H9 (cell line): Measurements from ENCODE around the gene EP300. TPM values are rescaled to one million over a fixed set of nuclear protein-coding genes. Genes with fewer than 3 reads are reported as not detected.

Experiments used
- DNase-seq: peaks from one replicate; pipeline ENCODE4 v3.0.0-alpha.2; 2017
- H2AFZ ChIP-seq: one replicate; pipeline ENCODE4 v1.6.1; 2013; ENCODE audit warnings: mild to moderate bottlenecking, low read length, control low read depth, moderate library complexity
- H2AK5ac ChIP-seq: 2 replicates; pipeline ENCODE4 v1.6.1; 2013; ENCODE audit warnings: low read length, control low read depth, mixed read lengths; ENCODE audit not compliant: insufficient read length
- H2BK120ac ChIP-seq: one replicate; pipeline ENCODE4 v1.6.1; 2013; ENCODE audit warnings: low read depth, mild to moderate bottlenecking, low read length, control low read depth, inconsistent platforms; ENCODE audit not compliant: poor library complexity, severe bottlenecking
- H2BK12ac ChIP-seq: 2 replicates; pipeline ENCODE4 v1.6.1; 2013; ENCODE audit warnings: low read length, control low read depth, mixed read lengths, low read depth; ENCODE audit not compliant: insufficient read length
- H2BK15ac ChIP-seq: 2 replicates; pipeline ENCODE4 v1.6.1; 2013; ENCODE audit warnings: low read depth, low read length, control low read depth
- H2BK20ac ChIP-seq: one replicate; pipeline ENCODE4 v1.6.1; 2013; ENCODE audit warnings: low read depth, mild to moderate bottlenecking, low read length, control low read depth, inconsistent platforms; ENCODE audit not compliant: poor library complexity, severe bottlenecking
- H2BK5ac ChIP-seq: 2 replicates; pipeline ENCODE4 v1.6.1; 2013; ENCODE audit warnings: low read length, control low read depth, mixed read lengths; ENCODE audit not compliant: insufficient read length
- H3K14ac ChIP-seq: 2 replicates; pipeline ENCODE4 v1.6.1; 2013; ENCODE audit warnings: low read length, control low read depth; ENCODE audit not compliant: insufficient read depth
- H3K18ac ChIP-seq: 2 replicates; pipeline ENCODE4 v1.6.1; 2013; ENCODE audit warnings: low read depth, mild to moderate bottlenecking, mixed read lengths, low read length, control low read depth; ENCODE audit not compliant: insufficient read length
- H3K23ac ChIP-seq: 2 replicates; pipeline ENCODE4 v1.6.1; 2013; ENCODE audit warnings: low read length, control low read depth, mixed read lengths, low read depth; ENCODE audit not compliant: insufficient read length
- H3K23me2 ChIP-seq: 2 replicates; pipeline ENCODE4 v1.6.1; 2013; ENCODE audit warnings: low read depth, mild to moderate bottlenecking, mixed read lengths, low read length, control low read depth; ENCODE audit not compliant: insufficient read length, poor library complexity, severe bottlenecking
- H3K27ac ChIP-seq: 2 replicates; pipeline ENCODE4 v1.5.1; 2013; ENCODE audit warnings: low read length, control low read depth, mixed read lengths, low read depth; ENCODE audit not compliant: insufficient read length
- H3K27me3 ChIP-seq: 2 replicates; pipeline ENCODE4 v1.6.1; 2013; ENCODE audit warnings: low read length, control low read depth, inconsistent platforms; ENCODE audit not compliant: insufficient read depth
- H3K4ac ChIP-seq: 2 replicates; pipeline ENCODE4 v1.6.1; 2013; ENCODE audit warnings: low read depth, mild to moderate bottlenecking, control low read depth, inconsistent platforms, low read length, moderate library complexity
- H3K4me1 ChIP-seq: 2 replicates; pipeline ENCODE4 v1.6.1; 2013; ENCODE audit warnings: low read length, control low read depth, inconsistent platforms; ENCODE audit not compliant: insufficient read depth
- H3K4me2 ChIP-seq: 2 replicates; pipeline ENCODE4 v1.6.1; 2013; ENCODE audit warnings: low read length, control low read depth, mixed read lengths; ENCODE audit not compliant: insufficient read length, insufficient read depth
- H3K56ac ChIP-seq: 2 replicates; pipeline ENCODE4 v1.6.1; 2013; ENCODE audit warnings: low read depth, mild to moderate bottlenecking, mixed read lengths, low read length, control low read depth; ENCODE audit not compliant: insufficient read length
- H3K79me1 ChIP-seq: 2 replicates; pipeline ENCODE4 v1.6.1; 2013; ENCODE audit warnings: low read depth, mild to moderate bottlenecking, moderate library complexity, low read length, control low read depth, inconsistent platforms; ENCODE audit not compliant: insufficient read depth, poor library complexity, severe bottlenecking
- H3K79me2 ChIP-seq: 2 replicates; pipeline ENCODE4 v1.6.1; 2013; ENCODE audit warnings: low read length, control low read depth, inconsistent platforms; ENCODE audit not compliant: insufficient read depth
- H3K9ac ChIP-seq: 2 replicates; pipeline ENCODE4 v1.6.1; 2013; ENCODE audit warnings: low read length, control low read depth, mixed read lengths; ENCODE audit not compliant: insufficient read length; ENCODE audit errors: extremely low read depth
- H3K9me3 ChIP-seq: one replicate; pipeline ENCODE4 v1.6.1; 2013; ENCODE audit warnings: low read depth, low read length, inconsistent platforms; ENCODE audit not compliant: control insufficient read depth
- H3T11ph ChIP-seq: one replicate; pipeline ENCODE4 v1.6.1; 2013; ENCODE audit warnings: mild to moderate bottlenecking, low read length, control low read depth, inconsistent platforms
- H4K20me1 ChIP-seq: one replicate; pipeline ENCODE4 v1.6.1; 2013; ENCODE audit not compliant: control insufficient read depth, insufficient read length, insufficient read depth
- H4K5ac ChIP-seq: 2 replicates; pipeline ENCODE4 v1.6.1; 2013; ENCODE audit warnings: low read depth, mild to moderate bottlenecking, mixed read lengths, low read length, control low read depth; ENCODE audit not compliant: insufficient read length
- H4K8ac ChIP-seq: replicated peaks from 2 replicates; pipeline ENCODE4 v1.6.1; 2013; ENCODE audit warnings: low read length, control low read depth, mixed read lengths, low read depth; ENCODE audit not compliant: insufficient read length
- H4K91ac ChIP-seq: 2 replicates; pipeline ENCODE4 v1.6.1; 2013; ENCODE audit warnings: low read depth, mild to moderate bottlenecking, moderate library complexity, mixed read lengths, low read length, control low read depth; ENCODE audit not compliant: insufficient read length
- H3K27ac Mint-ChIP-seq, 3 experiments: 2 replicates in 2 of 3; 3 replicates in 1 of 3; pipeline ENCODE4 v1.8.0; 2020 to 2021; ENCODE audit warnings: mixed read lengths in 3 of 3, mild to moderate bottlenecking in 1 of 3, moderate library complexity in 1 of 3
- H3K27me3 Mint-ChIP-seq: 2 replicates; pipeline ENCODE4 v1.8.0; 2021; ENCODE audit warnings: low read depth, mild to moderate bottlenecking, moderate library complexity, mixed read lengths
- H3K36me3 Mint-ChIP-seq, 3 experiments: 2 replicates in 2 of 3; 3 replicates in 1 of 3; pipeline ENCODE4 v1.8.0; 2020 to 2021; ENCODE audit warnings: low read depth in 3 of 3, mixed read lengths in 3 of 3; ENCODE audit not compliant: insufficient read depth in 1 of 3
- H3K4me1 Mint-ChIP-seq, 2 experiments: 2 replicates each; pipeline ENCODE4 v1.8.0; 2020; ENCODE audit warnings: mixed read lengths in 2 of 2
- H3K4me3 Mint-ChIP-seq, 2 experiments: 2 replicates in 1 of 2; 3 replicates in 1 of 2; pipeline ENCODE4 v1.8.0; 2020 to 2021; ENCODE audit warnings: mild to moderate bottlenecking in 2 of 2, mixed read lengths in 2 of 2, moderate library complexity in 1 of 2
- H3K9me3 Mint-ChIP-seq, 2 experiments: 2 replicates in 1 of 2; 3 replicates in 1 of 2; pipeline ENCODE4 v1.8.0; 2020; ENCODE audit warnings: mild to moderate bottlenecking in 2 of 2, mixed read lengths in 2 of 2, moderate library complexity in 1 of 2
- CTCF ChIP-seq: fragments of 200-600 bp; sonication (generic); conservative IDR thresholded peaks from 3 replicates; pipeline ENCODE4 v1.8.0; 2021; ENCODE audit warnings: antibody characterized with exemption, mild to moderate bottlenecking
- WGBS: extraction: QIAGEN DNeasy Blood & Tissue Kit; methylation state at CpG from one replicate; pipeline ENCODE4 v1.1.7; 2013; ENCODE audit warnings: missing lambda C conversion rate, low lambda C conversion rate, mixed read lengths; ENCODE audit not compliant: insufficient read length; ENCODE audit errors: extremely low coverage; 5-methylcytosine and 5-hydroxymethylcytosine counted together
- total RNA-seq: library from RNA; stranded (reverse); gene quantifications from 2 replicates; pipeline ENCODE4 v1.2.1, GENCODE V29; 2021

Gene EP300
- total RNA-seq, 1 experiment from 2014 or later: 136 TPM

- H3K14ac ChIP-seq: peak overlapping the region; percentile 99
- peak overlapping the region; percentile 24 for H2BK12ac ChIP-seq
- no peaks in the 10 kb centered on the region for H4K20me1 ChIP-seq
- peak overlapping the region; percentile 99 for H3K18ac ChIP-seq
- no peak overlapping the region for H2AK5ac ChIP-seq
- H2AFZ ChIP-seq: no peak overlapping the region
- no peak for TF ChIP-seq CTCF
- no peak overlapping the region for H2BK20ac ChIP-seq
- H3K23ac ChIP-seq: no peak overlapping the region
- no peaks in the 10 kb centered on the region for H3K79me1 ChIP-seq
- no peak overlapping the region; the same call in 1 of the 2 replicates for H3K4ac ChIP-seq
- H3K4me2 ChIP-seq: peak overlapping the region; percentile 93
- H3K27ac ChIP-seq: peak overlapping the region; percentile 89
- H3K27ac Mint-ChIP-seq: peak overlapping the region; percentile 100
- H4K8ac ChIP-seq: no peak overlapping the region
- no peaks in the 10 kb centered on the region for H3K27me3 ChIP-seq
- no peak overlapping the region for H4K91ac ChIP-seq
- H3K9me3 Mint-ChIP-seq: no peaks in the 10 kb centered on the region
- no peaks in the 10 kb centered on the region for H3K27me3 Mint-ChIP-seq
- peaks cover 9 to 24% (median 24%) of the 10 kb centered on the region in 3 experiments for H3K36me3 Mint-ChIP-seq
- H2BK15ac ChIP-seq: peak overlapping the region; percentile 73; the same call in 1 of the 2 replicates
- H4K5ac ChIP-seq: peak overlapping the region; percentile 54
- peaks cover 14% of the 10 kb centered on the region for H3K23me2 ChIP-seq
- peak overlapping the region; percentile 89 for H3K9ac ChIP-seq
- DNase-seq: peak; percentile 98
- H3K9me3 ChIP-seq: no peaks in the 10 kb centered on the region
- H2BK120ac ChIP-seq: peak overlapping the region; percentile 87
- peak overlapping the region; percentile 97 to 99 for H3K4me3 Mint-ChIP-seq
- no peak overlapping the region for H3K56ac ChIP-seq
- no CpG with 5 or more reads among the region's 67 CpGs for WGBS
- H2BK5ac ChIP-seq: peak overlapping the region; percentile 96
- H3K4me1 Mint-ChIP-seq: peaks cover 29 to 31% of the 10 kb centered on the region in 2 experiments
- H3K79me2 ChIP-seq: peaks cover 38% of the 10 kb centered on the region
- no peaks in the 10 kb centered on the region for H3K4me1 ChIP-seq
- H3T11ph ChIP-seq: no peak overlapping the region
These were observed 1.0 kb upstream of the EP300 start for GRCh38 chr22:41091132-41092022.
